DMS114 treated with DMSO at 0.1 percent for 48 hours (cell line): Measurements from ENCODE around the gene PPP2R1B.
"Not testable (repeated sequence)": the region's sequence is repeated elsewhere in the genome, so short reads cannot be mapped to it uniquely, and the experiment has no call there.

Experiments
- DNase-seq: peaks from one replicate; lab custom pipeline; 2025; ENCODE audit not compliant: unreplicated experiment; lab: John Stamatoyannopoulos, UW

The PPP2R1B gene

DNA sequence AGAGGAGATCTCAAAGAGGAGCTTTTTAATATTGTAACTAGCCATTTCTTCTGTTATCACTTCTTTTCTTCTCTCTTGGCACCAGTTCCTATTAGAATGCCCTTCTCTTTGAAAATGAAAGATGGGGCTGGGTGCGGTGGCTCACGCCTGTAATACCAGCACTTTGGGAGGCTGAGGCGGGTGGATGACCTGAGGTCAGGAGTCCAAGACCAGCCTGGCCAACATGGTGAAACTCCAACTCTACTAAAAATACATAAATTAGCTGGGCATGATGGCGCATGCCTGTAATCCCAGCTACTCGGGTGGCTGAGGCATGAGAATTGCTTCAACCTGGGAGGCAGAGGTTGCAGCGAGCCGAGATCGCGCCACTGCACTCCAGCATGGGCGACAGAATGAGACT lies 18.1 kb upstream of the PPP2R1B start:
- DNase-seq: not testable (repeated sequence)

DNA sequence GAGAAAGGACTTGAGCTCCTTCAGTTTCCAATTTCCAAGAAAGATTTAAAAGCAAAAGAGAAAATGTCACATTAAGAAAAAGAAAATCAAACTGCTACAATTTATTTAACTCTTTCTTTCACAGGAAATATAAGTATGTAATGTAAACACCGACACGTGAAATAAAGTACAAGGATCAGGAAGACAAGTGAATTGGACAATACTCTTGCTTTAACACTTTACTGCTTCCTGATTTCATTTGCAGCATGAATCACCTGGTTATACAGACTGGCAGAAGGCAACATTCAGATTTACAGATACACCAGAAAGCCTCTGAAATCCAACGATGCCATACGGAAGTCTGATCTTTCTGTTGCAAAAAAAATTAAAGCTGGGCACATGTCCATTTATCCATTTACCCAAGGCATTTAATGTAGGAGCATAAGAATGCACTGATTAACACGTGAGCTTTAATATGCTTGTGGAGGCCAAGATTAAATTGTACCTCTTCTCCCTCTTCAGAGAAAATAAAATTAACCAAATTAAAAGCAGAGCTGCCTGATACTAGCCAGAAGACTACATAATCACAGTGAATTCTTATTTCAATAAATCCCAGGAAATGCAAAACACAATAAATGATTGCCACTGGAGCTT lies 16.0 kb upstream of the PPP2R1B start:
- no peak for DNase-seq

DNA sequence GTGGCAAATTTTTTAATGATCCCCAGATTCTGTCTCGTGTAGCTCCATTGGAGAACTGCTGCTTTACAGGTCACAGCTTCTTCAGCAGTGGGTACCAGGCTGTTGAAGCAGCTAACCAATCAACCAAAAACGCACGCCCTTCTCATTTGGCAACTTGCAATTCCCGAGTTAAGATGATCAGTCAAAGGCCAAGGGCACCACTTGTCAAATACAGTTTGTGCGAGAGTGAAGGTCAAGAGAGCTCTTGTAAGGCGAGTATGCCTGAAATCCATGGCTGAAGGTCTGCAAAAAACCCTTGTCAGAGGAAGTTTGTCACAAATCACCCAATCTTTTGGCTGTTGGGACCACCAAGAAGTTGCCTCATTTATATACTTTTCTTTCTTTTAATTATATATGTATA lies 12.9 kb upstream of the PPP2R1B start:
- no peak for DNase-seq

DNA sequence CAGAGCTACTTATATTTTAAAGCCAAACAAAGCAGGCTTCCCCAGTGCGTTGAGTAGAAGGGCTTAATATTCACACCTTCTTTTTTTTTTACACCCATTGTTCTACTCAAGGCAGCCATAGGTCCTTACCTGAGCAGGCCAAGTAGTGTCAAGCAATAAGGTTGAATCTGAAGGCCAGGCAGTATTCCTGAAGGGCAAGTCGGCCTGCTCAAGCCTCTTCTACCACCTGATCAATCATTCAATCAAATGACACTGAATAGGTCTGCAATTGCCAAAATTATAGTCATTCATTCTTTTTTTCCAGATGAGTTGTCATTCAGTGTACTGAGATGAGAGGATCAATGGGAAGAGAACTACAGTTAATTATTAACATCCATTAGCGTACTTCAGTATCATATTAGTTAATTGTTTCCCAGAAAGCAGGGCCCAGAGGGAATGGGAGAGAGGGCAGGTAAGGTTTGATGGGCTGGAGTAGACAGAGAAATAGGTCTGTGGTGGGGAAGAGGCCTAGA lies 11.9 kb upstream of the PPP2R1B start:
- DNase-seq: no peak

DNA sequence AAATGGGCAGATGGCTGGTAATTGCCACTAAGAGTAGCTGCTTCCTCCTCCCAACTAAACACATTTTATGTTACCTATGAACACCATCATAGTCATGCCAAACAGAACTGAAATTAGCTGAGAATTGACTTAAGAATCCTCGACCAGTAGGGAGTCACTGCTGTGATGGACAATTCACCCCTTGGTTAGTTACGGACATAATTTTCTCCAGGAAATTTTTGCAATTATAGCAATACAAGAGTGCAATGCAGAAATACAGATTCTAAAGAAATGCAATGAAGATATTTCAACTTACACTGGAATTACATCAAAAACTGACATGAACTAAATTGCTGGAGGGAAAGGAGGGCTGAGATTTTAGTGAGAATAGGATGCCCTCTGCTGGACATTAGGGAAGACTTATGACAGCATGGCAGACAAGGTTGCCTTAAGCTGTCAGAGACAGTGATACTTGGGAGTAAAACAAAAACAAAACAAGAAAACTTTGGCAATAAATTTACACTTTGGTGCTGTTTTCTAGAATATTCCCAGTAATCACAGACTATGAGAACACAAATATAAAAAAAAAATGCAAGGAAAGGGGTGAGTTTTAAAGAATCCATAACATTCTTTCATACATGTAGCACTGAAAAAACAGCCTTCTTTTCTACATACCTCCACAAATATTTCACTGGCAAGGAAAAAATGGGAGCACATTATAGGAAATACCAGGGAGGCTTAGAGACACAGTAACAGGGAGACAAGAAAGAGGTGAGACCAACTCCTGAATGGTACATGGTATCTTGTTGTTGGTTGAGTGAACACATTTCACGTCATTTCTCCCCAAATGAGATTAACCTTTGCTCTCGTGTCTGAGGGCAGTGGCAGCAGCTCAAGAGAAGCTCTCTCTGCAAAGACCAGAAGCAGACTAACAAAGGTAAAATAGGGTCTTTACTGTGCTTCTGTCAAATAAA lies 11.2 kb upstream of the PPP2R1B start:
- DNase-seq: peak; percentile 35

DNA sequence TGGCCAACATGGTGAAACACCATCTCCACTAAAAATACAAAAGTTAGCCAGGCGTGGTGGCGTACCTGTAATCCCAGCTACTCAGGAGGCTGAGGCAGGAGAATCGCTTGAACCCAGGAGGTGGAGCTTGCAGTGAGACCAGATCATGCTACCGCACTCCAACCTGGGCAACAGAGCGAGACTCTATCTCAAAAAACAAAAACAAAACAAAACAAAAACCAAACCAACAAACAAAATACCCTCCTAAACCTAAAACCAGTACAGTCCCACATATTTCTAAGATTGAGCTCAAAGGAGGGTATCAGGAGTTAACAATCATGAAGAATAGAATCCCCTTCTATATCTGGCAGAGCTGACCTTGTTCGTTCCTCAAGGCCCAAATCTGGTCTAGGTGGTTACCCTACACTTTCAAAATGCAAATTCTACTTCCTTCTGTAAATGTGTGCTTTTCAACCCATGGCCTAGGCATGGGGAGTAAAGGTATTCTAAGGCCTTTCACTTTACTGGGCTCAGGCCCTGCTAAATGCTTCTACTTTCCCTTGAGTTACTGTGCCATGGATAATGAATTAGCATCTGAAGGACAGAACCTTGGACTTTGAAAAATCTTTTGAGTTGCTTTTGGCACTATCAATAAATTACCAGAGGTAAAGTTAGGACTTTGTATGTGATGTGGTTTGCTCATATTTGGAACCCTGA lies 10.4 kb upstream of the PPP2R1B start:
- no peak for DNase-seq

DNA sequence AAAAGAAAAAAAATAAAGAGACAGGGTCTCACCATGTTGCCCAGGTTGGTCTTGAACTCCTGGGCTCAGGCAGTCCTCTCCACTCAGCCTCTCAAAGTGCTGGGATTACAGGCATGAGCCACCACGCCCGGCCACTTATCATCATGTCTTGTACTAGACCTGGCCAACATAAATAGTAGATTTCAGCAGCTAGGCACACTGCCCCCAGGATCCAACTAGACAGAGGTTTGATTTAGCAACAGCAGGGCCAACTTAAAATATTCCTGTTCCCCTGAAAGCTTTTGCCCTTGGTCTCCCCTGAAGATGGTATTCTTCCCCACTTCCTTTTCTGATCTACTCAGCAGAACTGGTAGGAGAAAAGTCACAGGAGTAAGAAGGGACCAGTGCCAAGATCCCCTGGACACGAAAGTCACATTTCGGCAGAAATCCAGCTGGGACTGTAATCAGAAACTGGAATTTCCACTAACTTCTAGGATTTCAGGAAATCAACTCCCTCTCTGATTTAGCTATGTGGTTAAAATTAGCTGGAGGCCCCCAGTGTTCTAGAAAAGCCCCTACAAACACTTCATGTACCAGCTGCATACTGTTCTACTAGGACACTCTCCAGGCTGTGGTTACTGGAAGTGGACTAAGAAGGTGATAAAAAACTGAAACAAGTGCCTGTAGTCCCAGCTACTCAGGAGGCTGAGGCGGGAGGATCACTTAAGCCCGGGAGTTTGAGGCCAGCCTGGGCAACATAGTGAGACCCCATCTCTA lies 8.9 kb upstream of the PPP2R1B start:
- no peak for DNase-seq

DNA sequence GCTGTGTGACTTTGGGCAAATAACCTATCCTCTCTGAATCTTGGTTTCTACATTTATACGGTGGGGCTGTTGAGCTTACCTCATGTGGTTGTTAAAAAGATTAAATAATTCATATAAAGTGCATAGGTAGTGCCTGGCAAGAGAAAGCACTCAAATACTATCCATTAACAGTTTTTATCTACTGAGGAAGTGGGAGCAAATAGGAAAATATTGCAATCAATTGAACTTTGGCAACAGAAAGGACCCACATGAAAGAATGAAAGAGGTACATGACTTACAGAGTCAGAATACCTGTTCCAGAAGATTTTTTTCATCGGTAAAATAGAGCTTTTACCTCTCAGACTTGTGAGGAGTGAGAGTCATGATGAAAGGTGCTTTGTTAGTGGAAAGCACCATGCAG lies 6.3 kb upstream of the PPP2R1B start:
- no peak for DNase-seq

DNA sequence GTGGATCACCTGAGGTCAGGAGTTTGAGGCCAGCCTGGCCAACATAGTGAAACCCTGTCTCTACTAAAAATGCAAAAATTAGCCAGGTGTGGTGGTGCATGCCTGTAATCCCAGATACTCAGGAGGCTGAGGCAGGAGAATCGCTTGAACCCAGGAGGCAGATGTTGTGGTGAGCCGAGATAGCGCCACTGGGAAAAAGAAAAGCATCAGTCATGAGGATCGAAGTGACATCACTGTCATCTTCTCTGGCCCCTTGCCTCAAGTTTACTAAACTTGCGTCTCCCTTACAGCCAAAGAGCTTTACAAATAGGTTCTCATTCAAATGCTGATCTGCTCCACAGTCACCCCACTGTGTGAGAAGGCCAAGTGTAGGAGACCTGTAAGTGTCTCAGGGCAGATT lies 5.0 kb upstream of the PPP2R1B start:
- not testable (repeated sequence) for DNase-seq

DNA sequence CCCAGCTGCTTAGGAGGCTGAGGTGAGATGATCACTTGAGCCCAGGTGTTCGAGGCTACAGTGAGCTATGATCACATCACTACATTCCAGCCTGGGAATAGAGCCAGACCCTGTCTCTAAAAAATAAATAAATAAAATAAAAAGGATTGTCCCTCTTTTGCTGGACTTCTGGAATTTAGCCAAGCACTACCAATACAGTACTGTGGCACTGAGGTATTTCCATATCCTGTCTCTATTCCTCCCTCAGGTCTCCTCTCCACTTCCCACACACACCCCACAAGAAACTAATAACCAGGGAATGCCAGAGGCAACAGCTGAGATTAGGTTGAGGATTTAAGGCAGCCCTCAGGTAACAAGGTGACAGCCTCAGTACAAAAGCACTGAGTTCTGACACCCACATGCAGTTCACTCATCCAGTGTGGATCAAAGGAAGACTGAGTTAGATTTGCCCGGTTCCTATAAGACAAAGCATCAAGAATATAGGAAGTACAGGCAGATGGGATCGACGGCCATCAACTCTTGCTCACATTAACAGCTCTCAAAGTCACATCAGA lies 4.5 kb upstream of the PPP2R1B start:
- DNase-seq: no peak

DNA sequence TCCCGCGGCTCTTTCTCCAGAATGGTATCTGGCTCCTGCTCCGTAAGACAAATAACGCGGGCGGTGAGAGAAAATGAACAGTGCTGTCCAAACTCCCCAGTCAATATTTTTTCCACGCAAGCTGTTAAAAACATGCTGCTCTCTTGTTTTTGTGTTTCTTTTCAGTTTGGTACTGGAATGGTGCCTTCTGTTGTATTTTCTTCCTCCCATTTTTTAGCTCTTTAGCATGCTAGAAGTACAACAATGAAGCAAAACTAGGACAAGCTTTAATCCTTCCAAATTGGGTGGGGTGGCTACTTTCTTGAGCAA lies 599 bp upstream of the PPP2R1B start:
- DNase-seq: no peak

DNA sequence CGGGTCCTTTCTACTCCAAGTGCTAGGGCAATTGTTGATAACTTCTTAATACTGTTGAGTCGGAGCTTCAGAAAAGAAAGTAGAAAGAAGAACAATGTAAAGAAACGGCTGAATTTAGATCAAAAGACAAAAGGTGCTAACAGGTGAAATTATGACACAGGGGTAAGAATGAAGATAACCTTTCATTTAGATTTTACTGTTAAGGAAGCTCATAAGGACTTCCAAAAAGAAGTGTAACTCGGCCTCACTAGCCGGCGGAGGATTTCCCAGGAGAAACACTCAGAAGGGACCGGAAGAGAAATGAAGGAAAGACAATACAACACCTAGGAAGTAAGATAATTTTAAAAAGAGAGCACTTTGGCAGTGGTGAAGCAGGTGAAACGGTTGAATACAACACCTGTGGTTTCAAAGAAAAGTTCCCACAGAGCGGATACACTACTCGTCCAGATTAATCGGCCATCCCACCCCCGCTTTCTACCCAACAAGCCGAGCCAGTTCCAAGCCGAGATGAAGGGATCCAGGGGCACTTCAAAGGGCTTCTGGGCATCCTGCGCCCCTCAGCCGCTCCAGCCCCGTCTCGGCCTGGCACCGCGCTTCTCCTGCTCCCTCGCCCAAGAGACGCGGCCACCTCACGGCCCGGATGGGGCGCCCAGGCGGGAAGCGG lies 737 bp downstream of the PPP2R1B start:
- no peak for DNase-seq

DNA sequence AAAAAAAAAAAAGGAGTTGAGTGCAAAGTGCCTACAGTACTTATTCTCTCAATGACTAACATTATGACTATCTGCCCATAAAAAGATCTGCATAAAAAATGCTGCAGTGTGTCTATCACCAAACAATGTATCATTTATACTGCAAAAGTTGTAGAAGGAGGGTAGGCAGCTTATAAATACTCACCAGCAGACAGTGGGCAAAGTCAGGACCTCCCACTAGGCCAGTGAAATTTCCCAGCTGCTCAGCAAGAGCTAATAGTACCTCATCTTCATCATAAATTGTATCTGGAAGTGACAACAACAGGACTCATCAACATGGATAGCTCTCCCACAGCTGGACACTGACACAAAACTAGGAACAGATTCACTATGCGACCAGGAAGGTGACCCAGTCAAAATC lies 1.6 kb downstream of the PPP2R1B start:
- no peak for DNase-seq

DNA sequence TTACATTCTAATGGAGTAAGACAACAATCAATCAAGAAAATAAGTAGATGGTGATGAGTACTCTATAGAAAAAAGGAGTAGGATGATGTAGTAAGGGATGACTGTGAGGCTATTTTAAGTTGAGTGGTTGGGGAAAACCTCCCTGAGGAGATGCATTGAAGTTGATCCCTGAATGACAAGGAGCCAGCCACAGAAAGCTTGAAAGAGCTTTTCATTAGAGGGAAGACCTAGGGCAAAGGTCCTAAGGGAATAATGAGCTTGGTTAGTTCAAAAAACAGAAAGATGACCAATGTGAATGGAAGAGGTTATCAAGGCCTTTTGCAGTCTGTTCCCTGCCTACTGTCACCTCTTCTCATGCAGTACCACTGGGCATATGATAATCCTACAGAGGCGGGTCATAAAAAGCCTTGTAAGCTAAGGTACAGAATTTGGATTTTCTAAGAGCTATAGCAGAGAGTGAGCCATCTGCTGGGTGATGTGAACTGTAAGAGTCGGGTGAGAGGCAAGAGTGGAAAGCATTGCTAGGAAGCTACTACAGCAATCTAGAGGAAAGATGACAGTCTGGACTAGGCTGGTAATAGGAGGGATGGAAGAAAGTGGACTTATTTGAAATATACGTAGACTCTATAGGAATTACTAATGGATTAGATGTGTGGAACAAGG lies 3.1 kb downstream of the PPP2R1B start:
- DNase-seq: no peak

DNA sequence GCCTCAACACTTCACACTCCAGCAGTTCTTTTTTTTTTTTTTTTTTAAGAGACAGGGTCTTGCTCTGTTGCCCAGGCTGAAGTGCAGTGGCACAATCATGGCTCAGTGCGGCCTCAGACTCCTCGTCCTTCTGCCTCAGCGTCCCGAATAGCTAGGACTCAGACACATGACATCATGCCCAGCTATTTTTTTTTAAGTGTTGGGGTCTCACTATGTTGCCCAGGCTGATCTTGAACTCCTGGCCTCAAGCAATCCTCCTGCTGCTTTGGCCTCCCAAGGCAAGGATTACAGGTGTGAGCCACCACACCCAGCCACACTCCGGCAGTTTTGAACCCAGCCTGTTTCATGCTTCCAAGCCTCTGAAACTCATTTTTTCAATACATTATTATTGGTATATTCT lies 3.7 kb downstream of the PPP2R1B start:
- no peak for DNase-seq

DNA sequence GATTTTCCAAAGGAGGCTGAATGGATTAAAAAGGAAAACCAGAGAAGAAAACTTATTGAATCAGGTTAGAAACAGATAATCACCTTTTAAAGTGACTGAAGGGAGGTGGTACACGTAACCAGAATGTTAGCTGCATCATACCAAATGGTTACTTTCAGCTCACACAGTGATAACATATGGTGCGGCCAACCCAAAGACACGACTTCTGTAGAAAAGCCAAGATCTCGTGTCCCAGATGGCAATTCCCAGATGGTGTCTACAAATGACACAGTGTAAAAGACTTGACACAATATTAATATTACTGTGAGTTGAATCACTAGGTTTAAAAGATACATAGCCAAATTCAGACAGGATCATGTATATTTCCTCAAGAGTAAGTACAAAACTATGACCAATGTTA lies 5.2 kb downstream of the PPP2R1B start:
- DNase-seq: no peak

DNA sequence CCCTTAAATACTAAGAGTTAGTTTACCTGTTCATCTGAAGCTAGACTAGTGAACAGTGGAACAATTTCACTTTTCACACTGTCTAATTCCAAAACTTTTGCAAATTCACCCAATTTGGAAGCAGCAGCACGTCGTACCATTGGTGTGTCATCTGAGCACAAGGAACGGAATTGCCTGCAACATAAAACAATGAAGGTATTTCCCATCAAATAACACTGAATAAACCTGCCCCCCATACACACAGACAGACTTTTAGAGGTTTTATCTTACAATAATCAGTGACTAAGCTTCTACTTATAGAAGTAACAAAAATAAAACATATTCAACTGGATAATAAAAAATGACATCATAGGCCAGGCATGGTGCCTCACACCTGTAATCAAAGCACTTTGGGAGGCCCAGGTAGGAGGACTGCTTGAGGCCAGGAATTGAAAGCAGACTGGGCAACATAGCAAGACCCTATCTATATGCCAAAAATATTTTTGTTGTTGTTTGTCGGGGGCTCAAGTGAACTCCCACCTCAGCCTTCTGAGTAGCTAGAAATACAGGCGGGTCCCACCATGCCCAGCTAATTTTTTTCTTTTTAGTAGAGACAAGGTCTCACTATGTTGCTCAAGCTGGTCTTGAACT lies 6.3 kb downstream of the PPP2R1B start:
- no peak for DNase-seq

DNA sequence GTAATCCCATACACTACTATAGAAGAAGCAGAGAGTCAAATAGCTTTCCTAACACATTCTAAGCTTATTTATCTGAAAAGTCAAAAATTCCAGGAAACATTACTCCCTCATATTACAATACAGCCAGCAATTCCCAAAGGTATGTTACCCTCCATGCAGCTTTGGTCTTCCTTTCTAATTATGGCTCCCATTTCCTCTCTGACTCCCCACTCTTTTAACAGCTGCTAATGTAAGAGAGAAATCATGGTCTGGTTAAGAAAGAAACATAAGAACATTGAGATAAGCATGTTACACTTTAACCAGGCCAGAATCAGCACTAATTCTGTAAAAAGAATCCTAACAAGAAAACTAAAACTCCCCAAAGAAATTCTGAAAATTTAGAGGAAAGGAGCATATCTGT lies 6.8 kb downstream of the PPP2R1B start:
- DNase-seq: no peak

DNA sequence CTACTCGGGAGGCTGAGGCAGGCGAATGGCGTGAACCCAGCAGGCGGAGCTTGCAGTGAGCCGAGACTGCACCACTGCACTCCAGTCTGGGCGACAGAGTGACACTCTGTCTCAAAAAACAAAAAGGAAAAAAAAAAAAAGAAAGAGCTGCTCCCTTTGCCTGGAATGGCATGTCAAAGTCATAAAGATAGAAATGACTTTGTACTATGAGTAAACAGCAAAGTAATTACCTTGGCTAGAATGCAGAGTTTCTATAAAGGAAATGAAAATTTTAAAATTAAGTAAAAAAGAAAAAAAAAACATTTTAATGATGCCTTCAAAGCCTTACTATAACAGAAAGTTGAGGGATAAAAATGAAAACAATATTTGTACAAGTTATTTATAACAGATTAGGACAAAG lies 10.1 kb downstream of the PPP2R1B start:
- DNase-seq: no peak
